ENCODE measurements around the gene PSMG3.
"Not testable (repeated sequence)": the region's sequence is repeated elsewhere in the genome, so short reads cannot be mapped to it uniquely, and the experiment has no call there.

PSMG3 gene

DNA sequence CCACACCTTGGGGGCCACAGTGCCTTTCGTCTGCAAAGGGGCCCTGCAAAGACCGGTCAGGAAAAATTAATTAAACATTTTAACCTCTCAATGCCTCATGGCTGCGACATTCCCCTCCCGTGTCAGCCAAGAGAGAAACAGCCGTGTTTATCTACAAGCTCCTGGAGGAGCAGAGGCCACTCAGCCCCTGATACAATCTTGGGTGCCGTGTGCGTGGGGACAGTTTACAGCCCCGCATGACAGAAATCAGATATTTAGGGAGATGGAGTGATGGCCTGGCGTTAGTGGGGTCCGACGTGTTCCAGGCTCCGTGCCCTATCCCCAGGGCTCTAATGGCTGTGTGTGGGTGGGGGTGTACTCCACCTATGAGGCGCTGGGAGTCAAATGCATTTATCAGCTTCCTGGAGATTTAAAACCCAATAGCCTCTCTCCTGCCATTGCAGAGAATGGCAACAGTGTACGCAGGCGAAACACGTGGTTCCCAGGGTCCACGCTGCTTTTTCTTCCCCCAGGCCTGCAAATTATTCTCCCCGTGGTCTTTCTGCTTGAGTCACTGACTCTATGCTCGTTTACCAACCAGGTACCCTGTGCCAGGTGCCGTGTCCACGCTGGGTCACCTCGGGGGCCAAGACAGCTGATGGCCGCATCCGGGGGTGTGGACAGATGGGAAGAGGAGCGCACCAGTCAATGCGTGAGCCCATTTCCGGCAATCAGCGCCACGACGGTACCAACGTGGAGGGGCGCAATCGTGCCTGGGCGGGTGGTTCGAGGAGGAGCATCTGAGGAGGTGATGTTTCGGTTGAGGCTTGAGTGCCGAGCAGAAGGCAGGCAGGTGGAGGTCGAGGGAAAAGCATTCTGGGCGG, 26.6 kb upstream of the PSMG3 start:
- no peak for DNase-seq (ENCODE audit: low spot score)

DNA sequence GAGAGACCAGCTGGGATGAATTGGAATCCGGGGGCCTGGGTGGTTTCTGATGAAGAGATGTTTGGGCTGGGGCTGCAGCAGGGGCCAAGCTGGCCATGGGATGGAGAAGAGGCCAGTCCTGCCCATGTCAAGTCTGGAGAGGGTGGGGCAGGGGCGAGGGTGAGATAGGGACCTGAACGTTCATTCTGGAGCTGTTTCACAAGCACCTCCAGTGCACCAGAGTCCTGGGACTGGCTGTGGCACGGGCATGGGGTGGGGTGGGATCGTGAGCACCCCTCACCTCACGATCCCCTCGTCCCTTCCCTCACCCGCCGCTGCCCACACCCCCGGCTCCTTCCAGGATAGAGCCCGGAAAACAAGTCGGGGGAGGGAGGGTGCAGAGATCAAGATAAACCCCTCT, 25.8 kb upstream of the PSMG3 start:
- DNase-seq (ENCODE audit: low spot score), result no peak

GRCh38 chr7:1595027-1595426, 25.2 kb upstream of the PSMG3 start:
- DNase-seq (ENCODE audit: low spot score), result no peak

DNA sequence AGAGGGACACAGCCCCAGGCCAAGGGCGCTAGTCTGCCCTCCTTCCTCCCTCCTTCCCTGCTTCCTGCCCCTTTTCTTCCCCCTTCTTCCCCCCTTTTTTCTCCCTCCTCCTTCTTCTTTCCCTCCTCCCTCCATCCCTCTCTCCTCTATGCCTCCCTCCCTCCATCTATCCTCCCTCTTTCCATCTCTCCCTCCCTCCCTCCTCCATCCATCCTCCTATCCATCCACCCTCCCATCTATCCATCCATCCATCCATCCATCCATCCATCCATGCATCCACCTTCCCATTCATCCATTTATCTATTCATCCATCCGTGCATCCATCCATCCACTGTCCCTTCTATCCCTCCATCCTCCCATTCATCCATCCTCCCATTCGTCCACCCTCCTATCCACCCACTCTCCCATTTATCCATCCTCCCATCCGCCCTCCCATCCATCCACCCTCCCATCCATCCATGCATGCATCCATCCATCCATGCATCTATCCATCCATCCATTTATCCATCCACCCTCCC, 24.1 kb upstream of the PSMG3 start:
- DNase-seq (ENCODE audit: low spot score), result no peak

- DNase-seq (ENCODE audit: low spot score), result no peak
Observed at GRCh38 chr7:1593091-1593866, 23.4 kb upstream of the PSMG3 start.

GRCh38 chr7:1592299-1592871, 22.6 kb upstream of the PSMG3 start:
- no peak for DNase-seq (ENCODE audit: low spot score)

DNA sequence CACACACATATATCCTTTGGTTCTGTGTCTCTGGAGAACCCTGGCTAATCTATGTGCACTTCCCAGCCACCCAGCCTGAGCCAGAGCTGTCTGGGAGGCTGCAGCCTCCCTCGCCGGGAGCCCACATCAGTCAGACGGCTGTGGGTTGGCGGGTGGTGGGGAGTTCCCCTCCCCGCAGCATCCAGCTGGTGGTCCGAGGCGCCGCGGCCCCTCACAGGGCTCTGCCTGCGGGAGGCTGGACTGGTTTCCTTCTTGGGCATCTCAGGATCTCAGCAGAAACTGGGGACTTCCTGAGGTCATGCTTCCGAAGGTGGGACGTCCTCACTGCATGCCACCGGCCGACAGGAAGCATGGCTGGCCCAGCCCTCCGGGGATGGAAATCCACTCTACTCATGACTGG, 22.0 kb upstream of the PSMG3 start:
- no peak for DNase-seq (ENCODE audit: low spot score)

DNA sequence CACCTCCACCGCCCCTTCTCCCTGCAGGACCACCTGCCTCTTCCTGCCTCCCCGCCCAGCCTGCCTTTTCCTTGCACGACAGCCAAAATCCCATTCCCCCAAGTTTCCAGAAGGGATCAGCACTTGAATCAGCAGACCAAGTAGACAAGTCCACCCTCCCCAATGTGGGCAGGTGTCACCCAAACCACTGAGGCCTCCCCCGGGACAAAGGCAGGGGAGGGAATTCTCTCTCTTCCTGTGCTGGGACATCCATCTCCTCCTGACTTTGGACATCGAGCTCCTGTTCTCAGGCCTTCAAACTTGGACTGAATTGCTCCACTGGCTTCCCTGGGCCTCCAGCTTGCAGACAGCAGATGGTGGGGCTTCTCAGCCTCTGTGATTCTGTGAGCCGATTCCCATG, 21.6 kb upstream of the PSMG3 start:
- DNase-seq (ENCODE audit: low spot score), result no peak

GRCh38 chr7:1590887-1591286, 21.1 kb upstream of the PSMG3 start:
- DNase-seq (ENCODE audit: low spot score), result no peak

GRCh38 chr7:1590476-1590875, 20.6 kb upstream of the PSMG3 start:
- DNase-seq (ENCODE audit: low spot score), result no peak

DNA sequence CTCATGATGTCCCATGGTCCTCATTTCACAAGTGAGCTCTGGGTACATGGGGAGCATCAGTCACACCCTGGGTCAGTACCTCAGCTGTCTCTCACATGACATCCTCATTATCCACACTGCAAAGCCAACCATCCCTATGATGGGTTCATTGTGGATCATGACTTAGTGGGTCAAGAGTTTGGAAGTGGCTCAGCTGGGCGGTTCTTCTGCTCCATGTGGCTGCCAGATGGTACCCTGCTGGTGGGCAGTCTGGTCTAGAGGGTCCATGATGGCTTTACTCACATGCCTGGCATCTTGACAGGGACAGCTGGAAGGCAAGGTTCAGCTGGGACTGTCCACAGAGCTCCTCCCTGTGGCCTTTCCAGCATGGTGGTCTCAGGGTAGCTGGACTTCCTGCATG, 19.1 kb upstream of the PSMG3 start:
- DNase-seq (ENCODE audit: low spot score), result no peak

DNA sequence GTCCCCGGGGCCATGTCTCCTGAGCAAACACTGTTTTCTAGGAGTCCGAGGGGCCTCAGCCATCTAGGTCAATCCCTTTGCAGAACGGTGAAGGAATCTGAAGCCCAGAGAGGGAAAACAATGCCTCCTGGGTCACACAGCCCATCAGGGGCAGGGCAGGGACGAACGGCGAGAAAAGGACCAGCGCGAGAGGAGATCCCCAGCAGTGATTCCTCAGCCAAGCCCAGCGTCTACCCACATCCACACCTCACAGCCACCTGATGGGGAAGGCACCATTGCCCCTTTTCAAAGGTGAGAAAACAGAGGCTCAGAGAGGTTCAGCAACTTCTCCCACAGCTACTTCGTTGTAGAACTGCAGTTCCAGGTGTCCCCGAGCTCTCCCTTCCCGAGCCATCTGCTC, 17.9 kb upstream of the PSMG3 start:
- no peak for DNase-seq (ENCODE audit: low spot score)

DNA sequence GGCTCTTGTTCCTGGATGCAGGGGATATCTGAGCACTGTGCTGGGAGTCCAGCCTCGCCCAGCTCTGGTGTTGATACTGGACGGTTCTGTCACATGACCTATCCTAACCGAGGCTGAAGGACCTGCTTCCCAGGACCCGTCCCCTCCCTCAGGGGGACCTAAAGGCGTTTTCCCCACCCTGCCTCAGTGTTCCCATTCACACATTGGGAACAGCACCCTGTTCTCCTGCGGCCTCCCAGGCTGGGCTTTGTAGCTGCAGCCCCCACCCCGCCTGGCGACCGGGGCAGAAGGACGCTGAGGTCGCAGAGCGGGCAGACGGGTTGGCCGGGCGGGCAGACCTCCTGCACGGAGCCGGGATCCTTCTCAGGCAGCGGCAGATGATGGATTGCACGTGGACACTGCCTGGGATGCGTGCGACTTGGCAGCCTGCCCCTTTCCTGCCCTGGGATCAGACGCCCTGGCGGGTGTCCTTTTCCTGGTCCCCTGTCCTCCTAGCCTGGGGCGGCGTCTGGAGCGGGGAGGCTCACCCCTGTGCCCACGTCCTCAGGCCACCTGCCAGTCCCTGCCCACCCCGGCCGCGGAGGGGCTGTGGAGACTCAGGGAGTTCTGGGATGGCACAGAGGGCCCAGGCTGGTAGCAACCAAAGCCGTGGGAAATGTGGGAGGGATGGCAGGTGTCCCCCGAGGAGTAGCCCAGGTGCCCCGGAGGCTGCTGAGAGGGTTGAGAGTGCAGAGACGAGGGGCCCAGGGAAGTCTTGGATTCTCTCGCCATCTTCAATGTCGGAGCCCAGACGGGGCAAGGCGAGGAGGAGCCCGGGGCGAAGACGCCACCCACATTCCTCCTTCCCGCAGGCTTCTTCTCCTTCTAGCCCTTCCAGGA, 17.2 kb upstream of the PSMG3 start:
- no peak for DNase-seq (ENCODE audit: low spot score)

- no peak for DNase-seq (ENCODE audit: low spot score)
Observed at GRCh38 chr7:1586126-1586826, 16.4 kb upstream of the PSMG3 start.

GRCh38 chr7:1585142-1585981, 15.5 kb upstream of the PSMG3 start:
- no peak for DNase-seq (ENCODE audit: low spot score)

- DNase-seq (ENCODE audit: low spot score), result no peak
Observed at GRCh38 chr7:1584700-1585099, 14.9 kb upstream of the PSMG3 start.

DNA sequence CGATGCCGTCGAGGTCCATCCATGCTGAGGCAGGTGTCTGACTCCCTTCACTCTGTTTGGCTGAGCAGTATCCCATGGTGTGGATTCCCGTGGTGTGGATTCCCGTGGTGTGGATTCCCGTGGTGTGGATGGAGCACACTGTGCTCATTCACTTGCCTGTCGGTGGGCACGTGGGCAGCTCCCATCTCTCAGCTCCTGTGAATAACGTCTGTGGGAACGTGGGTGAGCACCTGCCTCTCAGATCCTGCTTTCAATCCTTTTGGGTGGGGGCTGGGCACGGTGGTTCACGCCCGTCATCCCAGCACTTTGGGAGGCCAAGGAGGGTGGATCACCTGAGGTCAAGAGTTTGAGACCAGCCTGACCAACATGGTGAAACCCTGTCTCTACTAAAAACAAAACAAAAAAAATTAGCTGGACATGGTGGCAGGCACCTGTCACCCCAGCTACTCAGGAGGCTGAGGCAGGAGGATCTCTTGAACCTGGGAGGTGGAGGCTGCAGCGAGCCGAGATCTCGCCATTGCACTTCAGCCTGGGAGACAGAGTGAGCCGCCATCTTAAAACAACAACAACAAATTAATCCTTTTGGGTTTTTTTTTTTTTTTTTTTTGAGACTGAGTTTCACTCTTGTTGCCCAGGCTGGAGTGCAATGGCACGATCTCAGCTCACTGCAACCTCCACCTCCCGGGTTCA, 13.6 kb upstream of the PSMG3 start:
- not testable (repeated sequence) for DNase-seq (ENCODE audit: low spot score)

GRCh38 chr7:1580422-1581030, 10.7 kb upstream of the PSMG3 start:
- DNase-seq (ENCODE audit: low spot score), result no peak

Measured in putamen (tissue), 1 donor.